Activated T-cell treated with anti-CD3 and anti-CD28 coated beads, Interleukin-2, amount 50 U/mL, for 72 hours (primary cell): ENCODE data around the gene MEF2D. TPM values are rescaled to one million over a fixed set of nuclear protein-coding genes. Genes with fewer than 3 reads are reported as not detected.

Source experiments
- ATAC-seq, 2 donors: fragments of 150-1000 bp; cut with Tn5 transposase; replicated peaks in 1 of 2; 2 replicates each; pipeline ENCODE4 v1.10.0; 2021; ENCODE audit warnings: moderate library complexity in 2 of 2, mild to moderate bottlenecking in 1 of 2
- DNase-seq, 2 donors: peaks; one replicate each; pipeline ENCODE4 v3.0.0; 2021 to 2022; ENCODE audit warnings: mixed read lengths in 1 of 2
- H3K27ac Mint-ChIP-seq: one replicate; pipeline ENCODE4 v1.8.0; 2022; ENCODE audit warnings: mild to moderate bottlenecking, moderate library complexity, mixed read lengths
- H3K27me3 Mint-ChIP-seq: one replicate; pipeline ENCODE4 v1.8.0; 2022; ENCODE audit warnings: low read depth, mixed read lengths
- H3K36me3 Mint-ChIP-seq, 2 donors: one replicate each; pipeline ENCODE4 v1.8.0; 2022; ENCODE audit warnings: mixed read lengths in 2 of 2, mild to moderate bottlenecking in 1 of 2; ENCODE audit not compliant: insufficient read depth in 2 of 2
- H3K4me1 Mint-ChIP-seq: one replicate; pipeline ENCODE4 v1.8.0; 2022; ENCODE audit warnings: low read depth, mixed read lengths
- H3K4me3 Mint-ChIP-seq, 2 donors: one replicate each; pipeline ENCODE4 v1.8.0; 2022; ENCODE audit warnings: mild to moderate bottlenecking in 2 of 2, mixed read lengths in 2 of 2, moderate library complexity in 2 of 2
- H3K9me3 Mint-ChIP-seq, 2 donors: one replicate each; pipeline ENCODE4 v1.8.0; 2022; ENCODE audit warnings: mixed read lengths in 2 of 2
- total RNA-seq, 2 donors: library from RNA; stranded (reverse); gene quantifications; one replicate each; pipeline ENCODE4 v1.2.3, GENCODE V29; 2022

The MEF2D gene
- total RNA-seq, 2 donors from 2014 or later = 73.3 to 86.8 TPM

DNA sequence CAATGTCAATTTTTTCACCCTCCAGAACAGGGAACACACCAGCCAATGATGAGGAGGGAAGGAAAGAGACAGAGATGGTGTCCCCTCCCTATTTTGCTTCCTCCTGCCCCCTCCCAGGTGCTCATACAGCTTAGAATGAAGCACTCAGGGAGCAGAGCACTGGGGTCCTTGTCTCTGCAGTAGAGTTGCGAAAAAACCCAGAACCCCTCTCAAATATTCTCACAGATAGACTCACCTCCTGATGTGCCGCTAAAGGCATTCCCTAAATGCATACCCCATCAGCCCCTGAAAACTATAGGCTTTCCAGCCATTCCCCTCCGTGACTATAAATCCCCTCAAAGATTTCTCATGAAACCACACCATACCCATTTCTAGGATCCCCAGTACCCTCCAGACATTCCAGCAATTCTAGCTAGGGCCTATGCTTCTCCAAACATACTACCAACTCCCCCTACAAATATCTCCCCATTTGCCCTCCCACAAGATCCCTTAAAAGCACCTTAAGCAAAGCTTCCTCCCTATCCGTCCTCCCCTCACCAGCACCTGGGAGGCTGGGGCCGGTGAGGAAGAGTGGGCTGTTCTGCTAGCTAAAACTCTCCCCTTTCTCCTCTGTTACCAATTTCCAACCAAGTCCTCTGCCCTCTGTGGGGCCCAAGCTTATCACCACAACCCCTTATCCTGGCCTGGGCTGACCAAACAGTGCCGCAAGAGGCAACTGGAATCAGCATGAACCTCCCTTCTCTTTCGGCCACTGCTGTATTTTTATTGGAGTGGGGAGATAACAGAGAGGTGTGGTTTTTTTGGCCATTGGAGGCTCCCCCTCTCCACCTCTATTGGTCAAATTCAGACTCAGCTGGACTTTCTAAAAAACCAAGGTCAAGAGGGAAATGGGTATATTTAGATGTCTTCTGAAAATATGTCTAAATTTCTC, 76.9 kb downstream of the MEF2D start:
- DNase-seq (no peak), ATAC-seq (no peak)
- H3K4me1 Mint-ChIP-seq = peaks cover 24% of the 10 kb centered on the region
- peaks cover 93% of the 10 kb centered on the region for H3K27me3 Mint-ChIP-seq
- no peak overlapping the region for H3K4me3 Mint-ChIP-seq
- H3K27ac Mint-ChIP-seq = no peak overlapping the region
- peaks cover 0 to 3% of the 10 kb centered on the region in 2 donors for H3K36me3 Mint-ChIP-seq
- no peaks in the 10 kb centered on the region for H3K9me3 Mint-ChIP-seq

GRCh38 chr1:156422602-156423091, 77.9 kb downstream of the MEF2D start:
- no peak overlapping the region for H3K27ac Mint-ChIP-seq
- ATAC-seq (no peak), DNase-seq (no peak)
- peaks cover 0 to 3% of the 10 kb centered on the region in 2 donors for H3K36me3 Mint-ChIP-seq
- H3K4me3 Mint-ChIP-seq = no peak overlapping the region
- no peaks in the 10 kb centered on the region for H3K9me3 Mint-ChIP-seq
- peaks cover 93% of the 10 kb centered on the region for H3K27me3 Mint-ChIP-seq
- peaks cover 28% of the 10 kb centered on the region for H3K4me1 Mint-ChIP-seq

GRCh38 chr1:156421939-156422601, 78.5 kb downstream of the MEF2D start:
- Mint-ChIP-seq H3K4me1 (peaks cover 29% of the 10 kb centered on the region), H3K4me3 (peak overlapping the region; percentile 95 to 99), H3K27me3 (peaks cover 93% of the 10 kb centered on the region), H3K27ac (no peak overlapping the region), H3K36me3 (peaks cover 0 to 3% of the 10 kb centered on the region in 2 donors), H3K9me3 (no peaks in the 10 kb centered on the region)
- no peak for DNase-seq
- ATAC-seq = no peak

GRCh38 chr1:156421062-156421938, 79.3 kb downstream of the MEF2D start:
- ATAC-seq (peak; percentile 91 to 92), DNase-seq (peak; percentile 79 to 82)
- Mint-ChIP-seq H3K4me1 (peaks cover 29% of the 10 kb centered on the region), H3K36me3 (peaks cover 0 to 3% of the 10 kb centered on the region in 2 donors), H3K27ac (no peak overlapping the region), H3K4me3 (peak overlapping the region; percentile 95 to 99), H3K9me3 (no peaks in the 10 kb centered on the region), H3K27me3 (peaks cover 93% of the 10 kb centered on the region)

GRCh38 chr1:156420205-156421061, 80.1 kb downstream of the MEF2D start:
- Mint-ChIP-seq H3K4me3 (peak overlapping the region; percentile 95 to 99), H3K9me3 (no peaks in the 10 kb centered on the region), H3K36me3 (peaks cover 0 to 3% of the 10 kb centered on the region in 2 donors), H3K4me1 (peaks cover 29% of the 10 kb centered on the region), H3K27ac (peak overlapping the region; percentile 61), H3K27me3 (peaks cover 85% of the 10 kb centered on the region)
- peak; percentile 50 to 51 for DNase-seq
- ATAC-seq = peak; percentile 69 to 74

GRCh38 chr1:156419854-156420204, 80.7 kb downstream of the MEF2D start:
- H3K27me3 Mint-ChIP-seq = peaks cover 85% of the 10 kb centered on the region
- ATAC-seq (peak; percentile 12 to 39), DNase-seq (peak; percentile 35)
- H3K27ac Mint-ChIP-seq = no peak overlapping the region
- H3K36me3 Mint-ChIP-seq = peaks cover 0 to 3% of the 10 kb centered on the region in 2 donors
- H3K4me1 Mint-ChIP-seq = peaks cover 29% of the 10 kb centered on the region
- H3K4me3 Mint-ChIP-seq = peak overlapping the region; percentile 95 to 99
- H3K9me3 Mint-ChIP-seq = no peaks in the 10 kb centered on the region

DNA sequence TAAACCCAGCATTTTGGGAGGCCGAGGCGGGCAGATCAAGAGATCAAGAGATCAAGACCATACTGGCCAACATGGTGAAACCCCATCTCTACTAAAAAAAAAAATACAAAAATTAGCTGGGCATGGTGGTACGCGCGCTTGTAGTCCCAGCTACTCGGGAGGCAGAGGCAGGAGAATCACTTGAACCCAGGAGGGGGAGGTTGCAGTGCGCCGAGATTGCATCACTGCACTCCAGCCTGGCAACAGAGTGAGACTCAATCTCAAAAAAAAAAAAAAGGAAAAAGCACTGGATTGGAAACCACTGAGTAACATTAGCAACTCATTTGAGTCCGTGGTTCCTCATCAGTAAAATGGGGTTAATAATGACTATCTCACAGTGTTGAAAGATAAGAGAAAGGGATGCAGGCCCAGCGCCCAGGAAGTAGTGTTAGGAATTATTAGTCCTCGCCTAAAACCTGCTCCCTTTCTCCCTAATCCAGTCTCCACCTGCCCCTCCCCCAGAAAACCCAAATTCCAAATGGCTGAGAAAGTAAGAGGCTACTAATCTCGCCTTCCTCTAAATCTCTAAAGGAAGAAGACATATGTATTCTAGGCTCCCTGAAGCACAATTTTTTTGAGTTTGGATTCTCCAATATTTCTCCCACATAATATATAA, 82.0 kb downstream of the MEF2D start:
- Mint-ChIP-seq H3K4me3 (no peak overlapping the region), H3K9me3 (no peaks in the 10 kb centered on the region), H3K27ac (no peak overlapping the region), H3K36me3 (peaks cover 0 to 3% of the 10 kb centered on the region in 2 donors), H3K27me3 (peaks cover 81% of the 10 kb centered on the region), H3K4me1 (peaks cover 29% of the 10 kb centered on the region)
- DNase-seq = no peak
- ATAC-seq = no peak

- peaks cover 0 to 3% of the 10 kb centered on the region in 2 donors for H3K36me3 Mint-ChIP-seq
Measured at GRCh38 chr1:156417401-156418020, 83.1 kb downstream of the MEF2D start.

DNA sequence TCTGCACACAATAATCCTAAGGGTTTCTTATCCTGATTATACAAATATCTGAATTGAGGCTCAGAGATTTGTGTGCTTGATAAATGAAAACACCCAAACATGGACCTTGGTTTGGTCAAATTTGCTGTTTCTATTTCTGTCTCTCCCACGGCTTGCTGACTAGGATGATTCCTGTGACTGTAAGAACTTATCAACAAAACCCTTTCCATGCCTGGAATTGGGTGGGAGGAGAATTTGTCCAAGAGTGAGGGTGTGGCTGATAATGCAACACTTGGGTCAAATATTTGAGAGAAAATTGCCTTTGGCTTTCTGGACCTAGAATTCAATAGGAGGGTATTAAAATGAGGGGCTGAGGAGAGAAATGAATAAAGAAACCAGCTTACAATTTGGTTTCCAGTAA, 83.6 kb downstream of the MEF2D start:
- peaks cover 66% of the 10 kb centered on the region for H3K27me3 Mint-ChIP-seq
- no peak overlapping the region for H3K4me3 Mint-ChIP-seq
- H3K27ac Mint-ChIP-seq = no peak overlapping the region
- ATAC-seq (no peak), DNase-seq (no peak)
- no peaks in the 10 kb centered on the region for H3K9me3 Mint-ChIP-seq
- H3K36me3 Mint-ChIP-seq = peaks cover 0 to 3% of the 10 kb centered on the region in 2 donors
- H3K4me1 Mint-ChIP-seq = peaks cover 25% of the 10 kb centered on the region

More at GRCh38 chr1:156417401-156418020, 83.1 kb downstream of the MEF2D start:
- Mint-ChIP-seq H3K4me1 (peaks cover 29% of the 10 kb centered on the region), H3K27ac (no peak overlapping the region), H3K27me3 (peaks cover 70% of the 10 kb centered on the region), H3K9me3 (no peaks in the 10 kb centered on the region), H3K4me3 (no peak overlapping the region)
- DNase-seq (no peak), ATAC-seq (no peak)

- peaks cover 58% of the 10 kb centered on the region for H3K27me3 Mint-ChIP-seq
- DNase-seq (no peak), ATAC-seq (no peak)
- H3K36me3 Mint-ChIP-seq = no peaks in the 10 kb centered on the region
- H3K9me3 Mint-ChIP-seq = no peaks in the 10 kb centered on the region
- no peak overlapping the region for H3K27ac Mint-ChIP-seq
- no peak overlapping the region for H3K4me3 Mint-ChIP-seq
- H3K4me1 Mint-ChIP-seq = peaks cover 8% of the 10 kb centered on the region
Measured at GRCh38 chr1:156414461-156415064, 86.0 kb downstream of the MEF2D start.
